Occipital lobe (tissue), 2 donors: ENCODE results near the gene ZBTB20. TPM values are rescaled to one million over a fixed set of nuclear protein-coding genes. Genes with fewer than 3 reads are reported as not detected.

ENCODE experiments used
- DNase-seq: peaks from one replicate; lab custom pipeline; 2025; lab: John Stamatoyannopoulos, UW
- total RNA-seq: library from RNA; depleted of rRNA; stranded (reverse); fragments of >200 nt; gene quantifications from one replicate; pipeline ENCODE4 v1.2.3, GENCODE V29; 2014

ZBTB20 gene
- total RNA-seq, 1 donor from 2014 or later: 62.7 TPM

DNA sequence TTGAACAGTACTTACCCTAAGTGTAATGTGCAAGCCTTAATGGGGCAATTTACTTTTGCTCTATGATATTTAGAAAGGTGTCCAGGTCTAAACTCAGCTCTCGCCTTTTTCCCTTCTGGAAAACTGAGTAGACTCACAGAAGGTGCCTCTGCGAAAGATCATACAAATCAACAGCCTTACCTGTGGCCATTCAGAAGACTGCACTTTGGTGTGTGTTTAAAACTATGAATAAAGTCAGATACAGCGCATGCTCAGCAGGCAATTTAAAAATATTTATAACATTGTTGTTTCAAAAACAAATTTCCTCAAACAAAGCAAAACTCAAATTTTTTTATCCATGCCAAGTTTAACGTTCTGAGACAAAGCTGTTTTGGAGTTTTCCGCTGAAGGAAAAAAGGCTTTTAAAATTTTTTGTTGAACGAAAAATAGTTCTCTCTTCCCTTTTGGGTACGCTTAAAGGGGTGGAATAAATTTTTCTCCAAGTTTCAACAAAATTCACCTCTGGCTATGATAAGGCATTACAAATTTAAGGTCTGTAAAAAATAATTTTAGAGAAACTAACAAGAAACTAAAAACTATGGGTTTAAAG, 697.0 kb downstream of the ZBTB20 start:
- no peak for DNase-seq

DNA sequence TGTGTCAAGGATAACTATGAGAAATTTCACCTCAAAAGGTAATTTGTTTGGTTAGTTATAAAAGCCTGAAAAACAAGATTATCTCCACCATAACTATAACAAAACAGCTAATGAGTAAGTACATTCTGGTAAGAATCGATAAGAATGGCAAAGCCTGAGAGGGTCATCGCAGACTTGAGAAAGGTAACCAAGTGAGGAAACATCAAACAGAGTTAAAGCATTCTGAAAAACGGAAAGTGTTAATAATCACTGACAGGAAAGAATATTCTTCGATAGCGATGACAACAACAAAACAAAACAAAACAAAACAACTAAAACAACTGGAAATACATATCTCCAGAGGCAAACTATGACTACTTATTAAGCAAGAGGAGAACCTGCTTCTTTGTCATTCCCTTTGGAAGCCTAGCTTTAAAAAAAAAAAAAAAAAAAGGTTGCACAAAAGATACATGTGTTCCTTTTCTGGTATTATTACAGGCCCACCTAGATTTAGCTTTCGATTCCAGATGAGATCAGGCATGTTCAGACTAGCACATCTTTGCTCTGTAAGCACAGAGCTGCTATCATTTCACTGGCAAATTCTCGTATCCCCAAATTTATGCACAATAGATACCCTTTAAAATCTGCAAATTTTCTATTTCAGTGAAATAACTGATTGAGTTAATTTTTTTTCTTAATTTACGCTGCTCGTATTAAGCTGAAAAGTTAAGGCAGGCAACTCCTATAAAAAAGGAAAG, 697.6 kb downstream of the ZBTB20 start:
- no peak for DNase-seq

DNA sequence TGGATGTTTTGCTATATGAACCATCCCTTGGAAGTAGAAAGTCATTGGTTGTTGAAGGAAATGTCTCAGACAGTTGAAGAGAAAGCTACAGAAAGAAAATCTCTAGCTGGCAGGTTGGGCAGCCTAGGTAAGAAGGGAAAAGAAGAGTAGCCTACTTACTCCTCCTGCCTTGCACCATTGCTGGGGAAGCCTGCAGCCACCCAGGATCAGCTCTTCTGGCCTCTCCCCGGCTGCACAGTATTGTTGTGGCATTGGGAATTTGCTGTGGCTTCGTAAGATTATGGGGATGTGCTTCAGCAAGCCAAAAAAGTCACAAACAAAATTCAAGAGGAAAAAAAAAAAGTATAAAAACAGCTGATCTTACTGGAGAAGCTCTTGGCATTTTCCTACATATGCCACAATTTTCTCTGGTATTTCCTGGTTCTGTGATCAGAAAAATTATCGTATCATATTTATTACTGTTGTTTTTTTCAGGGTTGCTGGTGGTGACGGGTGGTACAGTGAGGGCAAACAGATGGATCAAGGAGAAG, 699.1 kb downstream of the ZBTB20 start:
- DNase-seq: no peak

DNA sequence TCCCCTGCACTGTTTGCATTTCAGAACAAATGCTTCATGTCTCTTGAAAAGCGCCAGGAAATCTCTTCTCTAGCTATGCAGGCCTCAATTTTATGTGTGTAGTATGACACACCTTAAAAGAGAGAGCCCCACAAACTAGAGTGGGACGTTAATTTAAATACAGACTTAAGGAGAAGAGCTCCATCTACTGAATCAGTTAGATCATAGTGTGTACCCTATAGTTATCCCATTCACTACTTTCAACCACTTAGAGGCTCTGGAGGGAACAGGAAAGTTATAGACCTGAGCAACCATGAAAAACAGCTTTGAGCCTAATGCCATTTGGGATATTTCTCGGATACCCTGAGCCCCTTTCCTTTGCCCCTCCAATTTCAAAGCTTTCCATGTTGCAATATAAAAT, 699.5 kb downstream of the ZBTB20 start:
- DNase-seq: no peak

DNA sequence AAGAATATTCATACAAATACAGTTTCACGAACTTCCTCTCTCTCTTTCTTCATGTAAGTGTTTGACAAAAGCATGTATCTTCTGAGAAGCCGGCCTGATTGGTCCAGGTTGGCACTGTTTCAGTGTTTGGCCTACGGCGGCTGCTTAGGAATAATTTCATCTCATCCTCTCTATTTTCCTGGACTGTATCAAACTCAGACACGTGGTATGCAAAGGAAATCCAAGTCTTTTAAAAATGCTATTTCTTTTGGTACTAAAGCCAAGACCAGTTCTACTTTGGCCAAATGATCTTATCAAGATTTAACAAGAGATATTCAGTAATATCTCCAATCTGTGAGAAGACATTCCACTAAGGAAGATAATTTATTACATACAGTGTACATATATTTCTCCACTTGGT, 700.5 kb downstream of the ZBTB20 start:
- DNase-seq: no peak

DNA sequence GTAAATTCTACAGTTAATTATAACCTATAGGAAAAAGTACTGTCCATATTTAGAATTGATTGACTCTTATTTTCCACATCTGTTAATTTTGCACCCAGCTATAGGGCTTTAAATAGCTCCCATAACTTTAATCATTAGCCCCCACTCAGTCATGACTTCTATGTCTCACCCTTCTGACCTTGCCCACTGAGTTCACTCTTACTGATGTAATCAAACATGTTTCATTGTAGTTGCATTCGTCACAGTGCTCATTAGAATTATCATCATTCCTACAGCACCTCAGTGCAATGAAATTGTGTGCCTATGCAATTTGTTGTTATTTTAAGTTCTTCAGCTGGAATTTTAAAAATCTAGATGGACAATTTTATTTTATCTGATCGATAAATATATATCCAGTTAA, 701.9 kb downstream of the ZBTB20 start:
- DNase-seq: no peak

DNA sequence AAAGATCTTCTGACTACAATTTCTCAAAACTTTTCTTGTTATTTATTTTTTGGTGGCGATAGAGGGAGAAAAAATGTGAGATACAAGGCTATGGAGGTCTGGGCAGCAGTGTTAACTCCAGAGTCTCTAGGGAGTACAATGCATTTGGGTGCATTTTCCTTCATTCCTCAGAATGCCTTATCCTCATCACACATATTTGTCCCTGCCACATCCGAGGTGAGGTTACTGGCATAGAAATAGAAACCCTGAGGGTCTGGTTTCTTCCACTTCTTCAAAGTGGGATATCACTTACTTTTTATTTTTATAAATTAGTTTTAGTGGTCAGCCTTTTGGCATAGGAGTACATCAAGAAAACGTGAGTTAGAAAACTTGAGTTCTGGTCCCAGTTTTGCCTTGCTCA, 702.9 kb downstream of the ZBTB20 start:
- DNase-seq: no peak

DNA sequence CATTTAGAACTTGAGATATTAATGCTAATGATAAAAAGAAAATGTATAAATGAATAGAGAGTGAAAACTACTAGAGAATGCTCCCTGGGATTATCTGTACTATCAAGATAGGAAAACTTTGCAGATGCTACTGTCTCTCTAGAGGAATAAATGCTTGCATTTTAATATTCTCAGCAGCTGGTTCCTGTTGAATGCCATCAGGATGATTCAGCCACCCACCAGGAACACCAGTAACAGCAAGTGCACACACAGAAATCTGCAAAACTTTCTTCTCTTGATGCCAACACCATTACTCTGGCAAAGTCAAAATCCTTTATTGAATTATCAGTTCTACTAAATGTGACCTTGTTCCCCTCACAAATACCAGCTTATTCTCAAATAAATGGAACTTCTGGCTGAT, 704.8 kb downstream of the ZBTB20 start:
- no peak for DNase-seq

DNA sequence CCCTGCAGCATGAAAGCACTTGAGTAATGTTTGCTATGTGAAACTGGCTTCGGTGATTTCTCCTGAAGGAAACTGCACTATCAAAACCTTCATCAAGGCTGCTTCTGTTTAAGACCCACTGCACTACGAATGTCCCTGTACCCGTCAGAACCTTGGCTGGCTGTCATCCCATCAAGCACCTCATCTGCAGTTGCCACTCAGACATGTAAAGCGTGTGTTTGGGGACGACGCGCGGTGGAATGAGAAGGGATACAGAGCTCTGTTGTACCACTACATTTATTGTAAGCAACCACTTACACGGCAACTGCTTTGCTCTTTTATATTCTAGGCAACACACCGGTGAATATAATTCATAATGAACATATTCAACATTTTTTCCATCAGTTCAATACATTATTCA, 705.7 kb downstream of the ZBTB20 start:
- DNase-seq: no peak

DNA sequence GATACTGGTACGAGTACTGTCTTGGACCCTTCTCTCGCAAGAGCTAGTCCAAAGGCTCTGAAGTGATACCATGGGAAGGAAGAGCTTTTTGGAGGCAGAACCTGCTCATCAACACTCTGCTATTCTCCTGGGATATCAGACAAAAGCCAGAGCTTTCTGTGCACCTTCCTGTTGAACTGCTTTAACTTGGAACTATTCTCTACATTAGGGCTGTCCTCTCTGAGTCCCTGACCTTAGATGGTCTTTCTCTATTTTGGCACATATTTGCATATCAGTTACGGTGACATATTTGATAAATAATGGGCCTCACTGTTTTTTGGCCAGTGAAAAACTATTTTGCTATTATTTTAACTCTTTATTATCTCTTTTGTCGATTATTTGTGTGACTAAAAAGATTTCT, 706.4 kb downstream of the ZBTB20 start:
- no peak for DNase-seq

DNA sequence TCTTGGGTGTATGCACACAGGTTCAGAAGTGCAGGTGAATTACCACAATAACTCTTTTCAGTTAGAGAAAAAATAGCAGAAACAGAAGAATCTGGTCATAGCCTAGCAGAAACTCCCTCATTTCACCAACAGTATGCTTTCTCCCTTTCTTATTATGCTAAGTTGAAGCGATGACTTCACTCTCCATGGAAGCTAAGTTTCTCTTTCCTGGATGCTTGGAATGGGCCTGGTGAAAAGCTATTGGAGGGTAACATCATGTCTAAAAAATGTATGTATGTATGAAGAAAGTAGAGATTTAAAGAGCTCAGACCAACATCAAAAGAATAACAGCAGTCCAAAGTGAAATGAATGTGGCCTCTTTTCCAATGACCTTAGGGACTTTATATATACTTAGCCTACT, 707.8 kb downstream of the ZBTB20 start:
- no peak for DNase-seq

DNA sequence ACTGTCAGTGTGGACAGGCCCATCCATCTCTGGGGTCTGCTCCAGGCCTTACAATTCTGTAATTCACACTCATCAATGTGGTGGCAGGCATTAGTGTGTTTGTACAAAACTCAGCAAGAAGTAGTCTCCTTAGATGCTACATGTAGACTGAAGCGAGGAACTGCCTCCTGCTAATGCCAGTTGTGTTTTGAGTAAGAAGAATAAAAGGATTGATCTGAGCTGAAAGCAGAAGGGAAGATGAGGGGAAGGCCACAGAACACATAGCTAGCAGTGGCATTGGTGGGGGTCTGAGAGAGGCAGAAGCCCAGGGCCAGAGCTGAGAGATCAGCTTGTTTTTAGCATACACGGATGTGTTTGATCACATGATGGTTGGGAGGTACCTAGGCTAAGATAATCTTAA, 709.2 kb downstream of the ZBTB20 start:
- no peak for DNase-seq

DNA sequence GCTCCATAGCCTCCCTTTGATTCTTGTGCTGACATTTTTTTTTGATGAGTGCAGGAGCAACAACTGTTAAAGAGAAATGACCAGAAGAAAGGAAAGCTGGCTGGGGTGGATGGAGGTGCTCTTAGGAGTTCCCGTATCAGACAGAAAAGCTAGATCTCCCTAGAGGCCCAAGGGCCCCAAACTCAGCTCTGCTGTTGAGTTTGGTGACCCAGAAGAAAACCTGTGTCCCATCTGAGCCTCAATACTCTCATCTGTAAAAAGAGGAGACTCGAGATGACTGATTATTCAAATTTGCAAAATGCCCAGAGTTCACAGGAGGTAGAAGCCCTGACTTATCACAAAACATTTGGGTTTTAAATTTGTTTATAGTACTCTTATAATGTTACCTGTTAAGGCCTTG, 710.9 kb downstream of the ZBTB20 start:
- DNase-seq: no peak

DNA sequence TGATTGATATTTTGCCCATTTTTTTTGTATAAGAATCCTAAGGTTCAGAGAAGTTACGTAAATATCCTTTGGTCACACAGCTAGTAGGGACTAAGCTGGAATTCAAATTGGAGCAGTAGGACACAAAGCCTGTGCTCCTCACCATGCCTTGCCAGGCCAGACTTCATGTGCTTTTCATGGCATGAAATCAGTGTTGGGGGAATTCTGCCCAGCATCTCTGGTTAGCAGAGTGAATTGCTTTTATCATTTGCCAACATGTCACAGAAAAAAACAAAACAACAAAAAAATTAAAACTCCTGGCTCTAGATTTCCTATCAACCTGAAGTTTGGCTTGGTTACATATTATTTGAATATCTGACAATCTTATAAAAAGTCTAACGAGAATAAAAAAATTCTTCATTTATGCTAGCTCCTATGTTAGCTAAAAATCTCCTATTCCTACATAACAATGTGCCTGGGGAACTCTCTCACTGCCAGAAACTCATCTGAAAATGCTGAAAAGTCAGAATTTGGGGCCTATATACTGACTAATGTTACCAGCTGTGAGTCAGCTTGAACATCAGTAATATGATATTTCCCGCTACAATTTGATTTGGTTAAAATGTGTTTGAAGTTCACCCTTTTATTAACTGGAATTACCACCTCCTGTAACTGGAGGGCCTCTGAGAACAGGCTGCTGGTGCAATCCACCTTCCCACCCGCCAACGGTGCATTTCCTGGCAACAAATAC, 711.5 kb downstream of the ZBTB20 start:
- no peak for DNase-seq

DNA sequence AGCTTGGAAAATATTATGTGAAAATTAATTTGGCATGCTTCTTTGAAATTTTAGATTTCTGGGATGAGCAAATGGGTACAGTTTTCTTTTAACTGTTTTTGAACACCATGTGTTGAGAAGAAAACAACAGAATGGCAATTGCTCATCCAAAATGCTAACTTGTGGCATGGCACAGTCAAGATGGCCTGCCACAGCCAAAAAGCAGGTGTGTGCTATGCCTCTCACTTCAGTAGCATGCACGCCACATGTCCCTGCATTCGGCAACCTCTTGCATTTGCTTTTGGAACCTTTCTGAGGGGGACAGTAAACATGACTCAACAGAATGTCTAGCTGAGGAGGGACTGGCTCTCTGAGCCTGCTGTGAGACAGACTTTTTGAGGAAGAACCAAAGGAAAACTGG, 714.8 kb downstream of the ZBTB20 start:
- DNase-seq: no peak

DNA sequence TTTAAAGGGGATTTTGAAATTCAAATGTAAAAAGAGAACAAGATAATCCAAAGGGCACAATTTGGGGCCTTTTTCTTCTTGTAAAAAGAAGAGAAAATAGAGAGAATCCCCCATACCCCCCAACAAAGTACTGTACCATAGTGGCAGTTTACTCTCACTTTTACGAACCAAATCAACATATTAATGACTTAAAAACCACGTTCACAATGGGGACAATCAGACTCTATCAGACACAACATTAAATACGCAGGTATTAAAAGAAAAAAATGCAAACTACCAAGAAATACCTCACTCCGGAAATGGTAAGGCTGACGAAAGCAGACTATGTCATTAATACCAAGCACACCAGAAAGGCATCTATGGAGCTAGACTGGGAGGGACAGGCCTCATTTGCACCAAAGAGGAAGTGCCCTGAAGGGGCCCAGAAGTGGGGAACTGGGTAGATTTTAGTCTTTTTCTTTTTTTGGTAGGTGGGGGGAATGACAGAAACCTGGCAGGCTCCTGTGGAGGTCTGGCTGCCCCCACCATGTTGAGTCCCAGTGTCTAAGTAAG, 719.0 kb downstream of the ZBTB20 start:
- DNase-seq: no peak

DNA sequence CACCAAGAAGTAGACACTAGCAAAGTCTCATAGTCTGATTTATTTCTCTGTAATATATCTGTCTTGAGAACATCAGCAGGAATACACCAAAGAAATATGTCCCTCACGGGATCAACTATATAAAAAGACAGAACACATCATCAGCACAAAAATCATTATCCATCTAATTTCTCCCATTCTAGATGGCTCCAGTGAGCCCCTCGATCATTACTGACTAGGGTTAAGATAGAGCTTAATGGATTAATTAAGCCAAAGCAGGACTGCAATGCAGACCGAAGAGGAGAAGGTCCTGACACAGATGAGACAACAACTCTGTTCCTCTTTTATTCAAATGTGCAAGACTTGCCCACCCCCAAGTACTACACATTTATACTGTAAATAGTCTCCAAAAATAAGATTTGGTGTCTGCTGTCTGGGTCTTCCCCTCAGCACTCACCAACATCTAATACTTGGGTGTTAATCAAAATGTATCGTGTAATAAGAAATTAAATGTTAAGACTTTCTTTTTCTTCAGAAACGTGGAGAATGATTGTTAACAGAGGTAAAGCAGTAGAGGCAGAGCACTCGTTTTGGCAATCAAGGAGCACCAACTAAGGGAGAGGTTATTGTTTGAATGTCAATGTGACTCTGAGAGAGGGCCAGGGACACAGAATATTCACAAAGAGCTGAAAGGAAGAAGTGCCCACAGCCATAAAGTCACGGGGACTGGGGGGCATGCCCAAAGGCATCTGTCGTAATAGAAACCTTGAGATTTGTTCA, 719.6 kb downstream of the ZBTB20 start:
- DNase-seq: no peak

DNA sequence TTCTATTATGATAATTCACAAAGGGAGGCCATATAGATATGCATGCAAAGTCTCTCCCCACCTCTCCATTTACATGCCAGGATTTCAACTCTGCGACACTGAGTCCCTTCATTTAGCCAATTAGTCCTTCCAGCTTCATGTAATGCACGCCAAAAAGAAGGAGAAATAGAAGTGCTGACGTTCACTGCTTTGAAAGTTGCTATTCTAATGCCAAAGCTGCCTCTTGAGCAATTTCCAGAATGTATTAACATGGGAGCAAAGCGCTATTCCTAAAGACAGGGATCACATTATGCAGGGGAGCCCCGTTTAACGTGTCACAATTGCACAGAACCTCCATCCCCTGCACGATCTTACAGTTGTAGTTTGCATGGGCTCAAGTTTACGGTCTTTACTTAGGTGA, 722.8 kb downstream of the ZBTB20 start:
- DNase-seq: no peak

DNA sequence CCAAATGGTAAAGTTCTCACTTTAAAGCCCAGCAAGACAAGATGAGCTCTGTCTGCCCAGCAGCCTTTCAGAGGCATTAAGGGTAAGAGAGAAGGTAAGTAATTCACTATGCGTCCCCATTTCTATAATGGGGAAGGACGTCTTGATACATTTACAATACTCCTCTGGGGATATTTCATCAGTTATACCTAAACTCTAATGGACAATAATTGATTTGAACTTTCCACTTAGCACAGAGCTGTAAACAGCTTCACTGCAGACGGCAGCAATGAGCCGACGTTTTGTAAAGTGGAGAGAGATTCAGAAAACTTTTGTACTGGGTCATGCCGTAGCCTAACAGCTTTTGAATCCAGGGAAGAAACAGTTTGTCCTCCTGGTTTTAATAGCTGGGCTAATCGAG, 725.9 kb downstream of the ZBTB20 start:
- no peak for DNase-seq

DNA sequence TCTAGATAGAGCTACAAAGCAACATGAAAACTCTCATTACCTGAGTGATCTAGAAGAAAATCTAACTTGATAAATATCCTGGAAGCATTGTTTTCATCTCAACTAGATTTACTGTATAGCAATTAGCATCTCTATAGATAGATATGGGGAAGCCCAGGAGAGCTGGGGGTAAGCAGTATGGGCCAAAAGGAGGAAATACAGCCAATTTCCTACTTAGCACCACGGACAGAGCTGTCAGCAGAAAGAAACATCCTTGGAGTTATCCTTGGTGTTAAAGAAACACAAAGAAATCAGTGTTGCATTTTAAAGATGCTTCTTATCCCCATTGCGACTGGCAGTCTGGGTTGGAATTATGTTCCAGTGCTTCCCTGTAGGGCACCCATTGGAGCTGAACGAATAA, 727.0 kb downstream of the ZBTB20 start:
- no peak for DNase-seq

DNA sequence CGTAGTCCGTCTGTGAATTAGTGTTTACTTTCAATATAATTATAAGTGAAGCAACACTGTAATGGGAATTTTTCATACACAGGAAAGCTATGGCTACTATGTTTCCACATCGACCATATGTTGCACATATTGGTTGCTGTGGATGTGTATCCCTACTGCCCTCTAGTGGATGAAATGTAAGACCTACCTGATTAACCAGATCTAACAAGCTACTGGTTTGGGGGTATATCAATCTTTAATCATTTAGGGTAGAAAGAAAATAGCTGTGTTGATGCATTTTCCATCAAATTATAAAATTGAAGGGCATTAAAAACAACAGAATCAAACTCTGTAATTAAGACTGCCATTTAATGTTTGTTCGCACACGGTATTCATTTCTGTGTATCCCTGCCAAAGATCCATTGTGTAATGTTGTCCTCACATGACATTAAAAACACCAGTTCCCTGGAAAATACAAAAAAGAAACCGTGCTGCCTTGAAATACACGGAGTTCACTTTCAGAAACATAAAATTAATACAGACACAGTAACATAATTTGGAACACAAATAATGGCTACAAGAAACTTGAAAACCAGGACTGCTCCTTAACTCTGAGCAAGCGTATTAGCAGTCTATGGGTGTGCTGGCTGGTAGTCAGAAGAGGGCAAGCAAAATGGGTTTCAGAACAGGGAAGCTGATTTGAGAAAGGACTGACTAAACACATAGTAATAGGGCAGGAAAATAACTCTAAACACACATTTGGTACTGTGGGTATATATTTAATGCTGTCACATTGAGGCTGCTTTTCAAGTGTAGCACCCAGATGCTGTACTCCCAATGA, 728.2 kb downstream of the ZBTB20 start:
- DNase-seq: no peak
